HG03045 (cell line): ENCODE data around the gene MDK.

Experiments
- ATAC-seq: cut with Tn5 transposase; IDR thresholded peaks from one replicate; pipeline ENCODE4 v1.9.1; 2021; ENCODE audit warnings: mild to moderate bottlenecking, moderate library complexity; ENCODE audit not compliant: unreplicated experiment

The MDK gene

DNA sequence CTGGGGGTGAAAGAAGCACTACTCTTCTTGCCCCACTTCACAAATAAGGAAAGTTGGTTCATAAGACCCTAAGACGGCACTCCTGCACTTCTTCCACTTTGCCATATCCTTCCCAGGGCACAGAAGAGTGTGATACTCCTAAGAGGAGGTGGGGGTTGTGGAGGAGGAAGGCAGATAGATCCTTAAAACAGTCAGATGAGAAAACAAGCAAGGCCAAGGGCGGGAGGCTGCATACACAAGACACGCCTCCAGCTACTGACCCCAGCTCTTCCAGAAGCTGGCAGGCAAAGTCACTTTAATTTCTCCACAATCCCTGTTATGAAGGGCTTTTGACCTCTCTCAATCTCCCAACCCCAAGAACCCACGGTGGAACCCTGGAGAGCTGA is 11.8 kb downstream of the MDK start:
- no peak for ATAC-seq

GRCh38 chr11:46393759-46394158 is 12.3 kb downstream of the MDK start:
- ATAC-seq: no peak

- ATAC-seq: no peak
Measured at GRCh38 chr11:46397526-46397925, 16.1 kb downstream of the MDK start.

DNA sequence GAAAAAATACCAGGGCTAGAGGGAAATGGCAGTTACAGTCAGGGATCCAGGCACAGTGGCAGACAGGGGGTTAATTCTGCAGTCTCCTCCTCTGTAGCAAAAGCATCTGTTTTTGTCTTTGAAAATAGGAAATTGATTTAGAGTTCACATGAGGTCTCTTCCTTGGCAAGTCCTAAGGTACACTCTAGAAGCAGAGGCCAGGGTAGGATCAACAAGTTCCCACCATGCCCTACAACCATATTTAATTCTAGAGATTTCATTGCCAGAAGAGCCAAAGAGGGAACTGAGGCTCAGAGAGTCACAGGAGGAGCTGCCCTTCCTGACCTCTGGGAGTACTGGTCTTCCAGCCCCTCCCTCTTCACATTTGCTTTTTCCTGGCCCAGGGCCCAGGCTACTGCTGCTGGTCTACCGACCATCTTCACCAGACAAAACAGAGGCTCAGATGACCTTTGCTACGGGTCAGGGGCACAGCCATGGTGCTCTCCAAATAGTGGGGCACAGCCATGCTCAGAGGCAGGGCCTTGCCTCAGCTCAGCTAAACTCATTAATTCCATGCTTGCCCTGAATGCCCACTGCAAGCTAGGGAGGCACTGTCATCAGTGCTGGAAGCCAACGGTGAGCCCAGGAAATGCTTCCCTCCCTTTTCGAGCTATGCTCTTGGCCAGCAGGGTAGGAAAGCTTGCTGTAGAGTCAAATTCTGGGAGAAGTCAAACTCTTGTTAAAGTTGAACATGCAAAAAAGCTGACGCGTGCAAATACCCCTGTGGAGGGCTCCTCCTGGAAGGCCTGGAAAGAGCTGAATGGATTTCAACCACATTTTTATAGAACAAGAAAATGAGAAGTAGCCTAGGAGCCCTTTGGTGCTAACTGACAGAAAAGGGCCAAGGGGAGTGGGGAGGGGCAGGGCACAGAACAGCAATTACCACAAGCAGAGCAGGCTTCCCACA is 21.8 kb downstream of the MDK start:
- ATAC-seq: no peak

GRCh38 chr11:46404476-46405017 is 23.1 kb downstream of the MDK start:
- ATAC-seq: no peak

DNA sequence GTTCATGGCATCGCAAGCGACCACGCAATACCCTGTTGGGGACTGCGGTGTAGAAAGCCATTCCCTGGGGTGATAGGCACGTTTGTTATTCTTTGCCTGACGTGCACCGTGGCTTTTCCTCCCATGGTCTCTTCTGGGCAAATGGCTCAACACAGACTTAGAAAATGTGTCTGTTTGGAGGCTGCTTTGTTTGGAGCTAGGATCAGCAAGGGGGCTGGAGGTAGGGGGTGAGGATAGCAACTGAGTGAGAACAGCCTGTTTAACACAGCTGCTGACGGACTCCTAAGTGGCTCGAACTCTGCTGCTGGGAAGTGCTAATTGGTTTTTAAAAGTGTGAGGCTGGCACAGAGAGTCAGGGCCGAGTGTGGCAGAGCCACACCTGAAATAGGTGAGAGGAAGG is 26.2 kb downstream of the MDK start:
- no peak for ATAC-seq

DNA sequence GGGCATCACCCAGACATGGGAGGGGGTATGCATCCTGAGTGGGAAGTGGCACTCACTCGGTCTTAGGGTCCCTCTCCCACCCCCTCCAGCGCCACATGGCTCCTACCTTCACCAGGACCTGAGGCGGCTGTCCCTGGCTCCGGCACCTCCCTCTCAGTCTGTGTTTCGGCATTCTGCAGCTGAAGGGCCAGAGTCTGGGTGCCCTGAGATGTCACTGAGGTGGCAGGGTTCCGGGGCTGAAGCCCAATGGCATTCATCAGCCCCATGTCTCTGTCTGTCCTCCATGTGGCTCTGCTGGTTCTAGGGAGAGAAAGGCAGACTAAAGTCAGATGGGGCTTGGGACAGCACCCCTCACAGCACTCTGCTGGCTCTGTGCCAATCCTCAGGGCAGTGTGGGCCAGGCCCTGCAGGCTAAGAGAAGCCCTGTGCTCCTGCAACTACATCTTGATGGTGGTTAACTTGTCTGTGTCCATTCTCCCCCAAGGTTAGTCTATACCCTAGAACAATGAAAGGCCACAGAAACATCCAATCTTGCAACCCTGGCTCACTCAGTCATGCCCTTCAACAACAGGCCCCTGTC is 27.0 kb downstream of the MDK start:
- no peak for ATAC-seq

- ATAC-seq: no peak
Measured at GRCh38 chr11:46410021-46410420, 28.6 kb downstream of the MDK start.

DNA sequence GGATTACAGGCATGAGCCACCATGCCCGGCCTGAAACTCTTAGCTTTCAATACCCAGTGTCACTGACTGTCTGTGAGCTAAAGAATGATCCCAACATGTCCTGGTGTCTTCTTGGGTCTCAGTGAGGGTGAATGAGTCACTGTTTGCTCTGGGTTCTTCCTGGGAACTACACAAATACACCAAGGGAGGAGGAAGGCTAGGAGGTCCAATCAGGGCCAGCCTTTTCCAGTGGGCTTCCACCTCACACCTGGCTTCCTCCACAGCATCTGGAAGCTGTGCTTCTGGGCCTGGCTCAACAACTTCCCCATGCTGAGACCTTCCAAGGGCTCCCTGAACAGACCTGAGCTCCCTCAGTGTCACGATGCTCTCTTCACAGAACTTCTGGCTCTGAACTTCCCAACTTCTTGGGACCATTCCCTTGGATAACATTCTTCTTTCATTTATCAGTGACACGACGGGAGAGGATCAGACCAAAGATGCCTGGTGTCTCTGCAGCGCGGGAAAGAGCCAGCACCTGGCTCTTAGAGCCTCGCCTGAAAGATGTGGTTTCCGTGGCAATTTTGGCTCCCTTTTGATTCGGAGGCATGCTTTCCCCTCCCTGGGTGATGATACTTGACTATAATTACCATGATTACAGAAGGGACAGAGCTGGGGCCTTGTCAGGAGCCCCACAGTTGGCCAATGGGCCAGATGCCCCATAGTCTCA is 32.4 kb downstream of the MDK start:
- no peak for ATAC-seq

DNA sequence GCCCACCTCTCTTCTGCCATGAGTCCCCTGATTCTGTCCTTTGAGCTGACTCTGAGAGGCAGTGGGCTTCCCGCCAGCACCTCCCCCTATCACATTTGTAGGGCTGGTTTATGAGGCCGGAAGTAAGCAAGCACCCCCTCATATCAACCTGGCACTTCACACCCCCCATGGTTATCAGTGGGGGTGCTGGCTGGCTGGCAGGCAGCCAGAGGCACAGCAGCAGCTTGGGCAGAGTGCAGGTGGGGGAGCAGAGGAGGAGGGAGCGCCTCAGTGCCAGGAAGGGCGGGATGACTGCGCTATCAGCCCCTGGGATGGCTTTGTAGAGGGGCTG is 33.0 kb downstream of the MDK start:
- ATAC-seq: no peak

DNA sequence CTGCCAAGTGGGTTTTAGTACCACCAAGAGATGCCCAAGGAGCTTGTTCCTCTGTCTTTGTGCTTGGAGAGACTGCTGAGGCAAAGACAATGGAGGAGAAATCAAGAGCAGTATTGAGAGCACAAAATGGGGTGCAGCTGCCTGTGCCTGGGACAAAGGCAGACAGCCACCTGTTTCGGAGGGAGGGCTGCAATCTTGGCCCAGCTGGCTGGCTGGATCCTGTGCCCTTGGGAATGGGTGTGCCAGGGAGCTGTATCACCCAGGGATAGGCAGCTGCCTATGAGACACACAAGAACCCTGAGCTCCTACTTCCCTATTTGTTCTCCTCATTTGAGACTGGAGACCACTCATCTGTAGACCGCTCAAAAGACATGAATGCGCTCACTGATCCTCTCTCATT is 33.4 kb downstream of the MDK start:
- no peak for ATAC-seq

- no peak for ATAC-seq
Measured at GRCh38 chr11:46417711-46418110, 36.2 kb downstream of the MDK start.

DNA sequence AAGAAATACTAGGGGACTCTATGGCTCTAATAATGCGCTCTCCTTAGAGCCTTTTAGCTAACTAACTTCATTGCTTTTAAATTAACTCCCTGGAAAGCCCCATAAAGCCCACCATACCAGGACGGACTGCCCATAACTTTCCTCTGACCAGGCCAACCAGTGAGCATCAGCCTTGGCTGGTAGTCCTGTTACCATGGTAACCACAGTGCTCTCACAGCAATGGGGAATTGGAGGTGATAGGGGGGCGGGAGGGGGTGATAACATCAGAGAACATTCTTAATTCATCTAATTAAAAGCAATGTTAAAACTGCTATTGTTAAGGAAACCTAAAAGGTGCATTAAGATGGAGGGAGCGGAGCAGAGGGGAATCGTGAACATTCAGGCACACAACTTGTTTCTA is 37.3 kb downstream of the MDK start:
- no peak for ATAC-seq

DNA sequence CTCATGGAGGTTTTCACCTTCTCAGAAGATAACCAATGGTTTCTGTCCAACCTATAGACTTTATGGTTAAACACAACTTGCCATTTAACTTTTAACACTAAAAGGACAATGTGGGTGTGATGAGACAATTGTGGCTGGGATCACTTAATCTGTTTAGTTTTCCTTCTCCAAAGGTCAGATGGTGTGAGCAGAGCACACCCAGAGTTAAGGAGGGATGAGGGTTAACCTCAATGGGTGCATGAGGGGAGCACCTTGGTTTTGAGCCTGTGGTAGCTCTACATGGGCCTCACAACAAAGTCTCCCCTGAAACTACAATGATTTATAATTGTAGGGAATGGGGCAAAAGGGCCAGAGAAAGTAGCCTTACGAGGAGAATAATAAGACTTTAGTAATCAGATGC is 39.0 kb downstream of the MDK start:
- ATAC-seq: no peak

GRCh38 chr11:46421257-46421880 is 39.9 kb downstream of the MDK start:
- ATAC-seq: no peak

DNA sequence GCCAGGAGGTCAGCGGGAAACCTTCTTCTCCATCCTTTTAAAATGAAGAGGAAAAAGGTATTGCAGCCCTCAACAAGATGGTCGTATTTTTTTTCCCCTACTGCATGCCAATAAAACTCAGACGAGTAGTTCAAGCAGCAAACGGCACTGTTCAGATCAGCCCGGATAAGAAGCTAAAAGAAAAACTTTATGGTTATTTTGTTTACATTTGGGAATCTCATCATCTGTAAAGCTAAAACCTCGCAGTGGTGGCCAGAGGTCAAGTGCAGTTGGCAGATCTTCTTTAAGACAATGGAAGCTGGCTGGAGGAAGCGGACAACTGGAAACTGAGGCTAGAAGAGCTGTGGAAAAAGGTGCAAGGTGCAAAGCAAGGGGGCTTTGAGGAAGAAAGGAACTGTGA is 41.1 kb downstream of the MDK start:
- ATAC-seq: no peak

DNA sequence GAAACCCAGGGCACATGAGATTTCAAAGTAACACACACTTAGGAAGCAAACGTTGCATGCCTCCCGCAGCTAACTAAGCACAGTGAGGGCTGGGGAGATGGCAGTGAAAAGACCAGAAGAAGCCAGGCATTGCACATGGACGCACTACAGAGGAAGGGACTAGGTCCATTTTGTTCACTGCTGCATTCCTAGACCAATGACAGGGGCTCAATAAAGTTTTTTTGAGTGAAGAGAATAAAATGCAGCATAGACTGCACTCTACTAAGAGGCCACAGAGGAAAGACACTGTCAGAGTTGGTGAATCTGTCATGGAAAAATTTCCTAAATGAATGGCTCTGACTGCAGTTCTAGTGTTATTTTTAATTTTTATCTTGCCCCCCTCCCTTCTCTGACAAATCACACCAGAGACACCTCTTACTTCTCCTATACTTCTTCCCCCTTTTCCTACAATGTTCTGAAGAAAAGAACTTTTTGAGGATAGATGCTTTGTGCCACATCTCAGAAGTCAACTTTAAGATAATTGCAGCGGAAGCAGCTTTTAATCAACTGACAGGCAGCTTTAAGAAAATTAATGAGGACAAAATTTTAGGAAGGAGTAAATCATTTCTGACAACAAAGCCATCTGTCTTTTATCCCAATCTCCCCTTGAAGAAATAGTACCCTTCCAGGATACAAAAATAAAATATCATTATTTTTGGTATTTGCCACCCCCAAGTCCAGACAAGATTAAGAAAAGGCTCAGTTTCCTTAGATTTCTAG is 44.9 kb downstream of the MDK start:
- no peak for ATAC-seq

DNA sequence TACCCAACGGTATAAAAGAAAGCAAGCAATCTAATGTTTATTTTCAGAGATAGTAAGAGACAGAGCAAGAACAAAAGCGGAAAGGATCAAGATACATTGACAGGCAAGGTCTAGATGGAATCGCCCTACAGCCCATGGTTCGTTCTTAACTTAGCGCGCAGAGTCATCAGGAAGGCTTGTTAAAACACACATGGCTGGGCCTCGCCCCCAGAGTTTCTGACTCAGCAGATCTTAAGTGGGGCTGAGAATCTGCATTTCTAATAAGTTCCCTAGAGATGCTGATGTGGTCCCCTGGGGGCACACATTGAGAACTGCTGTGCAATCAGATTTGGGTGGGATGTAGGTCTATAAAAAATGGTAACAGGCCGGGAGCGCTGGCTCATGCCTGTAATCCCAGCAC is 45.9 kb downstream of the MDK start:
- no peak for ATAC-seq

- ATAC-seq: no peak
Measured at GRCh38 chr11:46429717-46430116, 48.2 kb downstream of the MDK start.

- ATAC-seq: no peak
Measured at GRCh38 chr11:46431211-46431610, 49.7 kb downstream of the MDK start.
